ENCODE data around the gene TIGD4. TPM values are rescaled to one million over a fixed set of nuclear protein-coding genes. Genes with fewer than 3 reads are reported as not detected.
A peak's percentile ranks its signal among the peaks of the same experiment; 100 is the strongest.

Gene TIGD4
- total and polyA plus RNA-seq, 2 experiments from 2014 or later, result 1.6 to 1.7 TPM

DNA sequence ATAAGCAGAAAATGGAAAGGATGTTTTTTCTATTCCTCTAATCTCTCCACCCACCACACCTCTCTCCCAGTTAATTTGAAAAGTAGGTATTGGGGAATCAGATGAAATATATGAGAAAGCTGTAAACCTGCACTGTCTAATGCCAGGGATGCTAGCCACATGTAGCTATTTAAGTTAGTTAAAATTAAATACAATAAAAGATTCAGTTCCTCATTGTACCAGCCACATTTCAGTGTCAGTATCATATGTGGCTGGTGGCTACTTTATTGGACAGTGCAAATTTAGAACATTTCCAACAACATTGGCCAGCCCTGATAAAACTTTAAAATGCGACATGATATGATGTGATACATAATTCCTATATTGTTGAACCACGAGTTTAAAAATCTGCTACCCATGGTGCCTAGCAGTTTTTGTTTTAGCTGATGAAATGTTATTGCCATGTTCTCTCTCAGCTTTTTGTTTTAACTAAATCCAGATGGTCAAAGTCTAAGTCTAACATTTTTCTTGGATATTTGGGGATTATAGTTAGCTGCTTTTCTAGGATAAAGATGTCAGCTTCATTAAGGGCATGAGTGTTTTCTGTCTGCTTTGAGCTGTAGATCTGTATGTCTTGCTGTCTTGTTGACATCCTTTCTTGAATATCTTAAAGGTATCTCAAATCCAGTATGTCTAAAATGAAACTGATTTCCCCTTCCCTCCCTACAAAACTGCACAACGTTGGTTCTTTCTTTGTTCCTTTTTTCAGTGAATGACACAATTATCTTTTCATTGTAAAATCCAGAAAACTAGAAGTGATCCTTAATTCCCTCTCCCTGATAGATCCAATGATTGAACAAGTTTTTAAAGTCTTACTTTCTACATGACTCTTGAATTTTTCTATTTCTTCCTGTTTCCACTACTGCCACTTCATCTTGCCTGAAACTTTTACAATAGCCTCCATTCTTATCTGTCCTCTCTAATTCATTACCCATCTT is 6.4 kb upstream of the TIGD4 start:
- peaks cover 11% of the 10 kb centered on the region for H4K20me1 ChIP-seq (replicated peaks; ENCODE audit: insufficient read depth)

DNA sequence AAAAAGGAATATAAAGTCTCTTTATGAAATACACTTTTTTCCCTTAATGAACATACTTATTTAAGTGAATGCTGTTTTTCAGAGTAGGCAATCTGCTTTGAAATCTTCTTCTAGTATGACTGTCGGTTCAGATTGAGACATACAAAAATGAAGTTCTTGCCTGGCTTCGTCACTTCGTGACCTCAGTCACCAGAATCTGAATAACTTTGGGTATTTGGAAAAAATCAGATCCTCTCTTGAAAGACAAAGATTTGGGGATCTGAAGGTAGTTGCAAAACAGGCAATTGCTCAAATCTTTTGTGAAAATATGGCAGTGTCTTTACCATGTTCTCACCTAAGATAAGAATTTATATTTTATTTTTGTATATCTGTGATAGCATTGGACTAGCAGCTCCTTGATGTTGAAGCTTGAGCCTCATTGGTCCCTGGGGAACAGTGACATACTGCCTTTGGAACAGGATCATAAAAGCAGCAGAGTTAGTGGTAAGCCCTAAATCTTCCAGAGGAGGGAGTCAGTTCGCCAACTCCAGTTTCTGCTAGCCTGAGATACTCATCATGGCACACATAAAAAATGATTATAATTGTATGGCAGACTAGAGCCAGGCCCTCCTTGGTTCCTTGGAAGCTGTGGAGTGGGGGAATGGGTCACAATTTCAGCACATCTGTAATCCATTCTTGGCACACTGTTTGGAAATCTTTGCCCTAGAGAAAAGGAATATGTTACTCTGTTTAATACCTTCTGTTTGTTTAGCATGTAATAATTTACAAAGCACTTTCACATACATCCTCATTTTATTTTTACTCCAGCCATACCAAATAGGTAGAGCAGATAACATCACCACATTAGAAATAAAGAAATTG is 5.2 kb upstream of the TIGD4 start:
- peaks cover 9% of the 10 kb centered on the region for H4K20me1 ChIP-seq (replicated peaks; ENCODE audit: insufficient read depth)
- H3K4me1 Mint-ChIP-seq, result peaks cover 12% of the 10 kb centered on the region
- peaks cover 8% of the 10 kb centered on the region; the same call in 1 of the 2 replicates for H3K4me1 ChIP-seq (ENCODE audit: insufficient read depth)
- H3K27me3 Mint-ChIP-seq (ENCODE audit: insufficient read depth, low read depth, poor library complexity), result peaks cover 2% of the 10 kb centered on the region
- H3K27me3 ChIP-seq (ENCODE audit: insufficient read depth), result no peaks in the 10 kb centered on the region
- no peak overlapping the region for H3K27ac Mint-ChIP-seq
- no peak overlapping the region for H2AFZ ChIP-seq
- no peak overlapping the region for H3K4me3 Mint-ChIP-seq
- no peaks in the 10 kb centered on the region for H3K9me3 Mint-ChIP-seq
- H3K27ac ChIP-seq (ENCODE audit: low read depth), result no peak overlapping the region
- H3F3A ChIP-seq (replicated peaks; ENCODE audit: low read depth), result no peaks in the 10 kb centered on the region
- peaks cover 96% of the 10 kb centered on the region for H3K79me2 ChIP-seq (replicated peaks; ENCODE audit: insufficient read depth)
- DNase-seq (ENCODE audit: low spot score), result peak; percentile 72
- no peak overlapping the region for H3K4me2 ChIP-seq
- no peaks in the 10 kb centered on the region for H3K36me3 ChIP-seq (ENCODE audit: insufficient read depth)
- TF ChIP-seq, protein P1, sequence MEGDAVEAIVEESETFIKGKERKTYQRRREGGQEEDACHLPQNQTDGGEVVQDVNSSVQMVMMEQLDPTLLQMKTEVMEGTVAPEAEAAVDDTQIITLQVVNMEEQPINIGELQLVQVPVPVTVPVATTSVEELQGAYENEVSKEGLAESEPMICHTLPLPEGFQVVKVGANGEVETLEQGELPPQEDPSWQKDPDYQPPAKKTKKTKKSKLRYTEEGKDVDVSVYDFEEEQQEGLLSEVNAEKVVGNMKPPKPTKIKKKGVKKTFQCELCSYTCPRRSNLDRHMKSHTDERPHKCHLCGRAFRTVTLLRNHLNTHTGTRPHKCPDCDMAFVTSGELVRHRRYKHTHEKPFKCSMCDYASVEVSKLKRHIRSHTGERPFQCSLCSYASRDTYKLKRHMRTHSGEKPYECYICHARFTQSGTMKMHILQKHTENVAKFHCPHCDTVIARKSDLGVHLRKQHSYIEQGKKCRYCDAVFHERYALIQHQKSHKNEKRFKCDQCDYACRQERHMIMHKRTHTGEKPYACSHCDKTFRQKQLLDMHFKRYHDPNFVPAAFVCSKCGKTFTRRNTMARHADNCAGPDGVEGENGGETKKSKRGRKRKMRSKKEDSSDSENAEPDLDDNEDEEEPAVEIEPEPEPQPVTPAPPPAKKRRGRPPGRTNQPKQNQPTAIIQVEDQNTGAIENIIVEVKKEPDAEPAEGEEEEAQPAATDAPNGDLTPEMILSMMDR (conservative IDR thresholded peaks at IDR 0.05; ENCODE audit: low read depth in 2 of 2), result peak; percentile 39 to 53
- no peak for TF ChIP-seq JUNB (IDR thresholded peaks at IDR 0.05; ENCODE audit: unreplicated experiment)
- TF ChIP-seq, protein P2, sequence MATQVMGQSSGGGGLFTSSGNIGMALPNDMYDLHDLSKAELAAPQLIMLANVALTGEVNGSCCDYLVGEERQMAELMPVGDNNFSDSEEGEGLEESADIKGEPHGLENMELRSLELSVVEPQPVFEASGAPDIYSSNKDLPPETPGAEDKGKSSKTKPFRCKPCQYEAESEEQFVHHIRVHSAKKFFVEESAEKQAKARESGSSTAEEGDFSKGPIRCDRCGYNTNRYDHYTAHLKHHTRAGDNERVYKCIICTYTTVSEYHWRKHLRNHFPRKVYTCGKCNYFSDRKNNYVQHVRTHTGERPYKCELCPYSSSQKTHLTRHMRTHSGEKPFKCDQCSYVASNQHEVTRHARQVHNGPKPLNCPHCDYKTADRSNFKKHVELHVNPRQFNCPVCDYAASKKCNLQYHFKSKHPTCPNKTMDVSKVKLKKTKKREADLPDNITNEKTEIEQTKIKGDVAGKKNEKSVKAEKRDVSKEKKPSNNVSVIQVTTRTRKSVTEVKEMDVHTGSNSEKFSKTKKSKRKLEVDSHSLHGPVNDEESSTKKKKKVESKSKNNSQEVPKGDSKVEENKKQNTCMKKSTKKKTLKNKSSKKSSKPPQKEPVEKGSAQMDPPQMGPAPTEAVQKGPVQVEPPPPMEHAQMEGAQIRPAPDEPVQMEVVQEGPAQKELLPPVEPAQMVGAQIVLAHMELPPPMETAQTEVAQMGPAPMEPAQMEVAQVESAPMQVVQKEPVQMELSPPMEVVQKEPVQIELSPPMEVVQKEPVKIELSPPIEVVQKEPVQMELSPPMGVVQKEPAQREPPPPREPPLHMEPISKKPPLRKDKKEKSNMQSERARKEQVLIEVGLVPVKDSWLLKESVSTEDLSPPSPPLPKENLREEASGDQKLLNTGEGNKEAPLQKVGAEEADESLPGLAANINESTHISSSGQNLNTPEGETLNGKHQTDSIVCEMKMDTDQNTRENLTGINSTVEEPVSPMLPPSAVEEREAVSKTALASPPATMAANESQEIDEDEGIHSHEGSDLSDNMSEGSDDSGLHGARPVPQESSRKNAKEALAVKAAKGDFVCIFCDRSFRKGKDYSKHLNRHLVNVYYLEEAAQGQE (IDR thresholded peaks at IDR 0.05; ENCODE audit: unreplicated experiment), result no peak
- peak; percentile 18 for ATAC-seq
- H3K9me2 ChIP-seq (ENCODE audit: insufficient read depth), result no peaks in the 10 kb centered on the region
- H3K36me3 Mint-ChIP-seq (ENCODE audit: low read depth), result peaks cover 3% of the 10 kb centered on the region; the same call in 1 of the 3 replicates
- H3K4me3 ChIP-seq, result no peak overlapping the region

More for the DNA sequence above, 6.4 kb upstream of the TIGD4 start:
- Histone ChIP-seq H3K4me3 (no peak overlapping the region), H3K9me2 (ENCODE audit: insufficient read depth) (no peaks in the 10 kb centered on the region), H3K4me1 (ENCODE audit: insufficient read depth) (peaks cover 5% of the 10 kb centered on the region; the same call in 1 of the 2 replicates), H2AFZ (no peak overlapping the region), H3K79me2 (replicated peaks; ENCODE audit: insufficient read depth) (peaks cover 99% of the 10 kb centered on the region), H3K4me2 (no peak overlapping the region), H3K36me3 (ENCODE audit: insufficient read depth) (no peaks in the 10 kb centered on the region), H3K27me3 (ENCODE audit: insufficient read depth) (no peaks in the 10 kb centered on the region), H3K27ac (ENCODE audit: low read depth) (0 out of 2 replicates have a peak overlapping the region, but pooled peaks have one; percentile 46), H3F3A (replicated peaks; ENCODE audit: low read depth) (no peaks in the 10 kb centered on the region)
- ATAC-seq (no peak), DNase-seq (ENCODE audit: low spot score) (no peak)
- H3K4me1 Mint-ChIP-seq, result peaks cover 9% of the 10 kb centered on the region
- H3K27ac Mint-ChIP-seq, result no peak overlapping the region
- TF ChIP-seq EZH2 (IDR thresholded peaks at IDR 0.05; ENCODE audit: low read depth, unreplicated experiment), result no peak
- TF ChIP-seq, protein P2 (IDR thresholded peaks at IDR 0.05; ENCODE audit: unreplicated experiment), result no peak
- TF ChIP-seq JUNB (IDR thresholded peaks at IDR 0.05; ENCODE audit: unreplicated experiment), result no peak
- no peak overlapping the region for H3K4me3 Mint-ChIP-seq
- H3K9me3 Mint-ChIP-seq, result no peaks in the 10 kb centered on the region
- no peaks in the 10 kb centered on the region for H3K27me3 Mint-ChIP-seq (ENCODE audit: insufficient read depth, low read depth, poor library complexity)
- no peaks in the 10 kb centered on the region; the same call in 2 of the 3 replicates for H3K36me3 Mint-ChIP-seq (ENCODE audit: low read depth)

Measured in GM23338 (cell line).